IPS-18c (cell line): ENCODE measurements around the gene UBASH3A.

Source experiments
- H3K4me3 ChIP-seq: 2 replicates; pipeline ENCODE4 v1.7.0; 2013; ENCODE audit warnings: low read depth, mild to moderate bottlenecking, low read length, moderate library complexity; ENCODE audit not compliant: insufficient read depth
- H3K9me3 ChIP-seq: one replicate; pipeline ENCODE4 v1.6.1; 2013; ENCODE audit warnings: mild to moderate bottlenecking, low read length, moderate library complexity; ENCODE audit not compliant: control insufficient read depth, insufficient read depth

UBASH3A gene

GRCh38 chr21:42413093-42413492, 9.4 kb downstream of the UBASH3A start:
- Histone ChIP-seq H3K9me3 (no peaks in the 10 kb centered on the region), H3K4me3 (no peak overlapping the region)

- Histone ChIP-seq H3K9me3 (no peaks in the 10 kb centered on the region), H3K4me3 (no peak overlapping the region)
These were observed 9.8 kb downstream of the UBASH3A start for GRCh38 chr21:42413500-42413899.

GRCh38 chr21:42414066-42414465, 10.4 kb downstream of the UBASH3A start:
- Histone ChIP-seq H3K4me3 (no peak overlapping the region), H3K9me3 (no peaks in the 10 kb centered on the region)

DNA sequence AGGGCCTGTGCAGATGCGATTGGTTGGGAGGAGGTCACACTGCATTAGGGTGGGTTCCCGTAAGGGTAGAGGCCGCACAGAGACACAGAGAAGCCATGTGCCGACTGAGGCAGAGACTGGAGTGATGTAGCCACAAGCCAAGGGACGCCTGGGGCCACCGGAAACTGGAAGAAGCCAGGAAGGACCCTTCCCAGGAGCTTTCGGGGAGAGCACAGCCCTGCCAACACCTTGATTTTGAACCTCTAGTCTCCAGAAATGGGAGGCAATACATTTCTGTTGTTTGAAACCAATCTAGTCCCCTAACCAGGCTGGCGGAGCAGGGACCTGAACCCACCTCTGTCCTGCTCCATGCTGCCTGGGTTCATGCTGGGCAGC, 10.8 kb downstream of the UBASH3A start:
- Histone ChIP-seq H3K9me3 (no peaks in the 10 kb centered on the region), H3K4me3 (no peak overlapping the region)

GRCh38 chr21:42414928-42415769, 11.4 kb downstream of the UBASH3A start:
- peak overlapping the region; percentile 10; the same call in 1 of the 2 replicates for H3K4me3 ChIP-seq
- no peaks in the 10 kb centered on the region for H3K9me3 ChIP-seq

GRCh38 chr21:42417533-42417932, 13.8 kb downstream of the UBASH3A start:
- no peaks in the 10 kb centered on the region for H3K9me3 ChIP-seq
- H3K4me3 ChIP-seq = no peak overlapping the region

DNA sequence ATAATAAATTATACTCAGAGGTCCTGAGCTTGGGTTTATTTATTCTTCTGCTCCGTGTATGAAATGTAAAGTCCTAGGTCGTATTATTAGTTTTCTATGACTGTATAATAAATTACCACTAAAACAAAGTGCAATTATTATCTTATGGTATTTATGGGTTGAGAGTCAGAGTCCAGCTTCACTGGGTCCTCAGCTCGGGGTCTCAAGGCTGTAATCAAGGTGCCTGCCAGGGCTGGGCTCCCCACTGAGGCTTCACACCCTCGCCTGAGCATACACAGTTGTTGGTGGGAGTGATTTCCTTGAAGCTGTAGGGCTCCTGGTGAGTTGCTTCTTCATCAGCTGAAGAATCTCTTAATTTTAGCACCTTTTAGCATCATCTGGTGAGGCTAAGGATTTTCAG, 15.2 kb downstream of the UBASH3A start:
- H3K9me3 ChIP-seq = peaks cover 2% of the 10 kb centered on the region
- H3K4me3 ChIP-seq = no peak overlapping the region

GRCh38 chr21:42419845-42420244, 16.1 kb downstream of the UBASH3A start:
- peaks cover 2% of the 10 kb centered on the region for H3K9me3 ChIP-seq
- no peak overlapping the region for H3K4me3 ChIP-seq

GRCh38 chr21:42421018-42421793, 17.5 kb downstream of the UBASH3A start:
- no peak overlapping the region for H3K4me3 ChIP-seq
- H3K9me3 ChIP-seq = peaks cover 2% of the 10 kb centered on the region

- Histone ChIP-seq H3K4me3 (no peak overlapping the region), H3K9me3 (peaks cover 2% of the 10 kb centered on the region)
These were observed 19.5 kb downstream of the UBASH3A start for GRCh38 chr21:42423197-42423675.

DNA sequence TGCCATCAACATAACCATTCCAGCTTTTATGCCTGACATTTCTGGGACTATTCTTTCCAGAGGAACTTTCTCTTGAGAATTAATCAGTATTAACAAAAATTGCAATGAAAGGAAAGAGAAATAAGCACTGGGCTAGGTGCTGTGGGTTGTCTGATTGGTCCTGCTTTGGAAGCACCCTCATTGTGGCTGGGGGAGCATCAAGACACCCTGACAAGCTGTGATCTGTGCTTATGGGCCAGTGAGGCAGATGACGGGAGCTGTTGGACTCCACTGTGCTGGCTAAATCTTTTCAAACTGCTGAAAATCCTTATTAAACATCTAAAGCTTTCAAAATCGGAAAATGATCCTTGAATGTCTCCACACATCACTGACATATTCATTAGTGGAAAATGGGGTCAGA, 20.0 kb downstream of the UBASH3A start:
- Histone ChIP-seq H3K4me3 (no peak overlapping the region), H3K9me3 (peaks cover 2% of the 10 kb centered on the region)

DNA sequence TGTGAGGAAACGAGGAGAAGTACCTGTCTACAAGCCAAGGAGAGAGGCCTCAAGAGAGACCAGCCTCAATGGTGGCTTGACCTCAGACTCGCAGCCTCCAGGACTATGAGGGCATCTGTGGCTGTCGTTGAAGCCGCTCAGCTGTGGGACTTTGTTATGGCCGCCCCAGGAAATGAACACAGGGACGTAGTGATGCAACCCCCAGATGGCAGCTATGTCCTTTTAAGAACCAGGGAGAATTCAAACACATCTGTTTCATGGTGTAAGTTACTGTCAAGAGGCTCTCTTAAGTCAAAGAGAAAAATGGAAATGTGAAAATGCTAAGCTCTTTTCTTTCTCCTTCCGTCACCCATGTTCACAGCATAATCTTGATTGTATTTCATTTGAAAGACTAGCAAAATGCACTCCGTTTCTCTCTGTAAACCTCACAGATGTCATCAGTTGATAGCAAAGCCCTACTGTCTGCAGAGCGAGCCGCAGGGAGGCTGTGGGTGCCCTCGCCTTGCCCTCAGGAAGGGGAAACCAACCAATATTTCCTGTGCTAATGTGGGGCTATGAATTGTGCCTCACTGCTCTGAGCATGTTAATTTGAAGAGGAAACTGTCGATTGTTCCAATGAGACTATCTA, 21.3 kb downstream of the UBASH3A start:
- Histone ChIP-seq H3K4me3 (no peak overlapping the region), H3K9me3 (peaks cover 2% of the 10 kb centered on the region)

DNA sequence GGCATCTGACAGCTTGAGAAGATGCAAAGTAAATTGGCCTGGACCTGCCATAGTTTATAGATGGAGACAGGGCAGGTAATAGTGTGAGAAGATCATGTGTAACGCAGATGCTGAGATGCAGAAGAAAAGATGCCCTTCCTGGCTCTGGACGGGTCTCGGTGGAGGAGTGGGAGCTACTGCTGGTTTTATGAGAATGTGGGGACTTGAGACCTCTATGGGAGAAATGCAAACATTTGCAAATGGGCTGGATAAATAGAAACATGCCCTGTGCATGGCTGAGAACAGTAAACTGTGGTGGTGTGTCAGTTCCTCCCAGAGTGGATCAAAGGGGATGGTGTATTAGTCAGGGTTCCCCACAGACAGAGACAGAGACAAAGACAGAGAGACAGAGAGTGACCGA, 21.9 kb downstream of the UBASH3A start:
- H3K9me3 ChIP-seq = peaks cover 2% of the 10 kb centered on the region
- H3K4me3 ChIP-seq = no peak overlapping the region

DNA sequence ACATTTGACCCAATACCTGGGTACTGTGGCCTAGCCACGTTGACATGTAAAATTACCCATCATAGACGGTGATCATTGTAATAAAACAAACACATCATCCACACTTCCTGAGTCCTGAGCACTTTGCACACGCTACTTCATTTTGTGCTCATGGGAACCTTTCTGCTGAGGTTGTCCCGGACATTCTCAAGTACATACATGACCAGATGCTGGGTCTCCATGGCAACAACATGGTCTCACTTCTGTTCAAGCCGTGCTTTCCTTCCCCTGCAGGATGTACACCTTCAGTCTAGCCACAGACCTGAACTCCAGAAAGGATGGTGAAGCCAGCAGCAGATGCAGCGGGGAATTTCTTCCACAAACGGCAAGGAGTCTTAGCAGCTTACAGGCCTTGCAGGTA, 22.7 kb downstream of the UBASH3A start:
- Histone ChIP-seq H3K9me3 (peaks cover 2% of the 10 kb centered on the region), H3K4me3 (no peak overlapping the region)

- no peak overlapping the region for H3K4me3 ChIP-seq
- peaks cover 2% of the 10 kb centered on the region for H3K9me3 ChIP-seq
These were observed 23.3 kb downstream of the UBASH3A start for GRCh38 chr21:42426876-42427480.

DNA sequence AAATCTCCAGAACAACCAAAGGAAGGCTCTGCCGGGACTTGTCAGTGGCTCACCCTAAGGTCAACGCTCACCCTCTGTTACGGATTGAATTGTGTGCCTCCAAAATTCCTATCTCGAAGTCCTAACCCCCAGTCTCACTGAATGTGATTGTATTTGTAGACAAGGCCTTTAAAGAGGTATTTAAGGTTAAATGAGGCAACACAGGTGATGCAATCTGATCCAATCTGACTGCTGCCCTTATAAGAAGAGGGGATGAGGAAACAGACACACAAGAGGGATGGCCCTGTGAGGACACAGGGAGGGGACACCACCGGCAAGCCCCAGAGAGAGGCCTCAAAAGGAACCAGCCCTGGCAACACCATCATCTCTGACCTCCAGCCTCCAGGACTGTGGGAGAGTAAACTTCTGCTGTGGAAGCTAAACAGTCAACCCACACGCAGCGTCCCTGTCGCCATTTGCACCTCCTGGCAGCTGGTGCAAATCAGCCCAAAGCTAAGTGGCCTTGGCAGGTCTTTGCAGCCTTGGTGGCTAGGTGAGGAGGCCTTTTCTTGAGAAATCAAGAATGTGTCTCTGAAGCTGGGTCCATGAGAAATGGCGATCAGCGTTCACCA, 24.2 kb downstream of the UBASH3A start:
- Histone ChIP-seq H3K4me3 (no peak overlapping the region), H3K9me3 (peaks cover 2% of the 10 kb centered on the region)

DNA sequence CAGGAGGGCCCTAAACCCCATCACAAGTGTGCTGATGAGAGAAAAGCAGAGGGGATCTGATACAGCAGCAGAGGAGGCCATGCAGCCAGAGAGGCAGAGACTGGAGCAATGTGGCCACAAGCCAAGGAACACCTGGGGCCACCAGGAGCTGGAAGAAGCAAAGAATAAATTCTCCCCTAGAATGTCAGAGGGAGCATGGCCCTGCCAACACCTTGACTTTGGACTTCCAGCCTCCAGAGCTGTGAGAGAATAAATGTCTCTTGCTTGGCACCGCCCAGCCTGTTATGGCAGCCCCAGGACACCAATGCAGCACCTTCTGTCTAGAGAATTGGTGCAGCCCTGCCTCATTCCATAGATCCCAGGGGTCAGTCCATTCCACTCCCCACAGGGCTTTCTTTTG, 25.3 kb downstream of the UBASH3A start:
- no peaks in the 10 kb centered on the region for H3K9me3 ChIP-seq
- H3K4me3 ChIP-seq = no peak overlapping the region
